COLO668 (cell line): Measurements from ENCODE around the gene ZNRD2.

Experiments used
- DNase-seq: peaks from one replicate; lab custom pipeline; 2025; ENCODE audit not compliant: unreplicated experiment; lab: John Stamatoyannopoulos, UW

ZNRD2 gene

DNA sequence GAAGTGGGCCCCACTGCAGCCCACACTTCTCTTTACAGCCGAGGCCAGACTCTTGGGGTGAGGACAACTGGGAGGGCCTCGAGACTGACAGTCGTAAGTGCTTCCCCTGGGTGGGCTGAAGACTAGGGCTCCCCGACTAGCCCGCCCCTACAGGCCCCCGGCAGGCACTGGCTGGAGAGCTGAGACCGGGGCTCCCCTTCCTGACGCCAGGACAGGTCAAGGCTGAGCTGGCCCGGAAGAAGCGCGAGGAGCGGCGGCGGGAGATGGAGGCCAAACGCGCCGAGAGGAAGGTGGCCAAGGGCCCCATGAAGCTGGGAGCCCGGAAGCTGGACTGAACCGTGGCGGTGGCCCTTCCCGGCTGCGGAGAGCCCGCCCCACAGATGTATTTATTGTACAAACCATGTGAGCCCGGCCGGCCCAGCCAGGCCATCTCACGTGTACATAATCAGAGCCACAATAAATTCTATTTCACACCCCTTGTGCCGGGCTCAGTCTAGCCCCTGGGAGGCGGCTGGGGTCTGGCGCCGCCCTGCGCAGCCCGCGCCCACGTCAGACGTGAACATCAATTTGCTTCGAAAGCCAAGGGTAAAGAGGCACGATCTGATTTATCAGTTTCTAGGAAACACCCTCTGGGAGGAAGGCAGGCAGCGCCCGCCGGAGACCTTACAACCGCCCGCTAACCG lies 31.9 kb upstream of the ZNRD2 start:
- DNase-seq = no peak

- no peak for DNase-seq
Measured at GRCh38 chr11:65538915-65539743, 31.1 kb upstream of the ZNRD2 start.

- peak; percentile 77 for DNase-seq
Measured at GRCh38 chr11:65539744-65540289, 30.5 kb upstream of the ZNRD2 start.

GRCh38 chr11:65540290-65541092 lies 29.8 kb upstream of the ZNRD2 start:
- DNase-seq = peak; percentile 90

GRCh38 chr11:65541093-65541982 lies 28.9 kb upstream of the ZNRD2 start:
- DNase-seq = no peak

GRCh38 chr11:65542738-65543390 lies 27.4 kb upstream of the ZNRD2 start:
- DNase-seq = no peak

DNA sequence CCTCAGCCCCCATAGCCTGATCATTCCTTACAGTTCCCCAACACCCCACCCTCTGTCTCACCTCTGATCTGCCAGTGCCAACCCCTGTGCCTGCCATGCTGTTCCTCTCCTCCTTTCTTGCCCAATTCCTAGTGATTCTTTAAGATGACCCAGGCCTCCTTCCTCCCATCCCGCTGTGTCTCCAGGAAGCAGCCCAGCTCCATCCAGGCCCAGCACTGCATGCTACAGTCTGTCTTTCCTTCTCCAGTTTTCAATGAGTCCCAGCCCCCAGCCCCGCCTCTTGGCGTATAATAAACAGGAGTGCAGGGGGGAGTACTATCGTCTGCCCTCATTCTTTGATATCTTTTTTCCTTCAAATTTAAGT lies 24.4 kb upstream of the ZNRD2 start:
- DNase-seq = peak; percentile 35

- DNase-seq = peak; percentile 96
Measured at GRCh38 chr11:65546217-65546958, 23.9 kb upstream of the ZNRD2 start.

DNA sequence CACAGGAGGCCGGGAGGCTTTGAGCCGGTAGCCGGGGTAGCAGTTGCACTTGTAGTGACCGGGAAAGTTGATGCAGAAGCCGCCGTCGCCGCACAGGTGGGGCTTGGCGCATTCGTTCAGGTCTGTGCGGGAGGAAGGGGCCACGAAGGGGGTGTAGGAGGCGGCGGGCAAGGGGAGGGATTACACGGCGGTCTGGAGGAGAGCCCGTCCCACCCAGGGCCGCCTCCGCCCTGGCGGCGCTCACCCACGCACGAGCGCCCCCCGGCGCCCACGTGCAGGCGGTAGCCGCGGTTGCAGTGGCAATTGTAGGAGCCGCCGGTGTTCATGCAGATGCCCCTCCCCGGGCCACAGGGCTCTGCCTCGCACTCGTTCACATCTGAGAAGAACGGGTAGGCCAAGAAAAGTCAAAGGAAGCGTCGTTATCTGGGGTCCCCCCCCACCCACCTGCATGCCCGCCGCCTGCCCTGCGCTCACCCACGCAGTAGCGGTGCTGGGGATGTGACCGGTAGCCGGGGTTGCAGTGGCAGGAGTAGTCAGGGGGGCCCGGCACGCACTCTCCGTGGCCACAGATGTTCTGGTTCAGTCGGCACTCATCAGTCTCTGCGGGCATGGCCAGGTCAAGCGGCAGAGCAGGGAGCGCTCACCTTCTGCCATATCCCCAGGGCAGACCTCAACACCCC lies 22.7 kb upstream of the ZNRD2 start:
- no peak for DNase-seq

GRCh38 chr11:65548395-65548794 lies 21.9 kb upstream of the ZNRD2 start:
- no peak for DNase-seq

GRCh38 chr11:65549096-65549495 lies 21.2 kb upstream of the ZNRD2 start:
- DNase-seq = no peak

DNA sequence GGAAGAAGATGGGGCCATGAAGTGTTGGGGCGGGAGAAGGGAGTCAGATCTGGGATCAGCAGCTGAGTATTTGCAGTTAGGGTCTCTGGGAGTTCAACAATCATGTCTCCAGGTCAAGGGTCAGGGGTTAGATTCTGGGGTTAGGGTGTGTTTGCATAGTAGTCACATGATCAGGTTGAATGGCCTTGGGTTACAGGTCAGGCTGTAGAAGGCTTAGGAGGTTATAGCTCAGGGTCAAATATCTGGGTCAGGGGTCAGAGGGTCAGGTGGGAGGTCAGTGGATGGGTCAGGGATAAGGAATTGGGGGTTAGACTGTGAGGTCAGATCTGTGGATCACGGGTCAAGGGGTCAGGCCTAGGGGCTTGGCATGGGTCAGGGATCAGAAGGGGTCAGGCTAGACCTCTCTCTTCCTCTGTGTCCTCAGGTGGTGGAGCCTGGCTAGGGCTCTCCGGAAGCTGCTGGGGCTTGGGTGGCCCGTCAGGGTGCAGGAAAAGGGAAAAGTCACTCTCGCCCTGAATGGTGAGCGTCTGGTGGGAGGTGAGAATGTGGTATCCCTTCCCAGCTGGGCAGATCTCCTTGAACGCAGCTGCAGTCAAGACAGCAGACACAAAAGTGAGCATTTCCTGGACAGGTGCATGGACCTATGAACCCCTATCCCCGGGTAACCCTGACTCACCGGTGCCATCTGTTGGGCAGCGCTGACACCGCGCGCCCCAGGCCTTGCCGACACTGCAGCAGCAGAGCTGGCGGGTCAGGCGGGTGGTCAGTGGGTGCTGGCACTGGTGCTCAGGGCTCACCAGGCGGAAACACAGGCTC lies 18.5 kb upstream of the ZNRD2 start:
- DNase-seq = peak; percentile 85

GRCh38 chr11:65552388-65552951 lies 17.8 kb upstream of the ZNRD2 start:
- DNase-seq = peak; percentile 20

DNA sequence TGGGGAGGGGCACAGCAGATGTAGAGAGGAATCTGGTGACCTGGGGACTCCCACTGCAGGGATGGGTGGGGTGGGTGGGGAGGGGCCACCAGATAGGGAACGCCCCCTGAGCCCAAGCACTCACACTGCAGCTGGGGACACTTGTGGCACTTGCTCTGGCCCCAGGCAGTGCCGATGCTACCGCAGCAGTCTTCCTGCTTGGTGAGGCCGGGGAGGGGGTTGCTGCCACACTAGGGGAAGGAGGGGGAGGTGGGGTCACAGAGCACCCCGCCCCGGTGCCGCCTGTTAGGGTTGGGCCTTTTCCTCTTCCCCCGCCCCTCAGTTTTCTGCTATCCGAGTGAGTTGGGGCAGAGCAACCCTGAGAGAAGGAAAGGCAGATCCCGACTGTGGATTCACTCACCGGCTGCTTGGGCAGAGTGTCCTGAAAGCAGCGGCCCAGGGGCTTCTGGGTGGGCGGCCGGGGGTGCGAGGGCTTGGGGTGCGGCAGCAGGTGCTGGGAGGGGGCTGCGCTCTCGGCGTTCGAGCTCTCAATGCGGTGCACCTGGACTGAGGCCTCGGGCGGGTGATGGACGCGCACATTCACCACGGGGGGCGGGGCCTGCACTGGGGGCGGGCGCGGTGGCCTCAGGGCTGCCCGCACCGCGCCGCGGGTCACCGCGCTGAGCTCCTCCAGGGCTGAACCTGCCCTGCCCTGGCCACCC lies 16.8 kb upstream of the ZNRD2 start:
- peak; percentile 41 for DNase-seq

DNA sequence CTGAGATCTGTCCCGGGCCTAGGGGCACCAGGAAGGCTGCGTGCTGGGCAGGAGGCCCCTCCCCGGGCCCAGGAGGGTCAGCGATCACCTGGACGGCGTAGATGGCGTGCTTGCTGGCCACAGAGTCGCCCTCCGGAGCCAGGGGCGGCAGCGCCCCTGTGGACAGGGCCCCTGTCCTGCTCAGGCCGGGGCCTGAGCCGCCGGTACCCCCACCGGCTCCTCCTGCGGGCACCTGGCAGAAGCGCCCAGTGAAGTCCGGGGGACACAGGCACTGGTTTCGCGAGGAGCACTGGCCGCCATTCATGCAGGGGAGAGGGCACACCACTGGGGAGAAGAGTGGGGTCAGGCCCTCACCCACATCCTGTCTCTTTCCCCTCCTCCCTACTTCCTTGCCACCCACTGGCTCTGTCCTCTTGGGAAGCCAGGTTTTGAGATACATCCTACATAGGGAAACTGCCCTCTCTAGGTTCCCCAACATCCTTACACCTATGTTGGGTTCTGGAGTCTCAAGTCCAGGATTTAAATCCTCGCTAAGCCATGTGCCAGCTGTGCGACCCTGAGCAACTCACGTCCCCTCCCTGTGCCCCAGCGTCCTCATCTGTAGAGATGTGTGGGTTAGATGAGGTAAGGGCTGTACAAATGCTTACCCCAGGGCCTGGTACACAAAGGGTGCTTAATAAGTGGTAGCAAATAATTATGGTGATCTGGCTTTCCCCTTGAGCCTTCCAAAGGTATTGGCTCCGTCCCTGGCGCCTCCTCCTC lies 16.0 kb upstream of the ZNRD2 start:
- DNase-seq = no peak

DNA sequence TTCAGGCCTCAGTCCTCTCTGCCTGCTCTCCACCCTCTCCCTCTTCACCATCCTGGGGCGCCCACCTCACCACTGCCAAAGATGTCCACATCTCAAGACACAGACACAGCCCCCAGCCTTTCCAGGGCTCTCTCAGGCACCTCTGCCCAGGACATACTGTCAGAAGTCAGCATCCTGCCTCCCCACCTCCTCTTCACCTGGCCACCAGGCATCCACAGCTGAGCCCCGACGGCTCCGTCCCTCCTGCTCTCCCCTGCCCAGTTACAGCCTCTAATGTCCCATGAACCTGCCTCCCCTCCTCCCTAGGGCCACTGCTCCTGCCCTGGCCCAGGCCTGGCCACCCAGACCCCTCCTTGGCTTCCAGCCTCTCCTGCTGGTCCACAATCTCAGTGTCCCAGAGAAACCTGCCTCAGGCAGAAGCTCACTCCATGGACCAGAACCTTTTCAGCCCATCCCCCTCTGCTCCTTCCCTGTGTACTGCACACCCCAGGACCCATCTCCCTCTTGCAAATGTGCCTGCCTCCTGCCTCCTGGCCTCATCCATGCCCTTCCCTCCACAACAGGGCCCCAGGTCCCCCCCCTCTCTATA lies 15.3 kb upstream of the ZNRD2 start:
- no peak for DNase-seq
